Right atrium auricular region (tissue), 2 donors: ENCODE data around the gene ZNF160. TPM values are rescaled to one million over a fixed set of nuclear protein-coding genes. Genes with fewer than 3 reads are reported as not detected.

Experiments used
- DNase-seq: peaks from one replicate; pipeline ENCODE4 v3.0.0-alpha.2; 2019; ENCODE audit warnings: low spot score
- H3K27ac ChIP-seq, 2 donors: fragments of 200-600 bp; sonication (generic); 1 replicate in 1 of 2; 2 replicates in 1 of 2; pipeline ENCODE4 v1.5.1; 2016 to 2019
- H3K27me3 ChIP-seq, 2 donors: fragments of 200-600 bp; sonication (generic); one replicate each; pipeline versions ENCODE4 v1.5.1 to v1.6.0; 2017 to 2019
- H3K36me3 ChIP-seq: fragments of 200-600 bp; sonication (generic); one replicate; pipeline ENCODE4 v1.5.1; 2016
- H3K4me1 ChIP-seq, 2 donors: fragments of 200-600 bp; sonication (generic); one replicate each; pipeline versions ENCODE4 v1.5.1 to v1.6.0; 2017 to 2019
- H3K4me3 ChIP-seq, 2 donors: fragments of 200-600 bp; sonication (generic); 1 replicate in 1 of 2; 2 replicates in 1 of 2; pipeline ENCODE4 v1.5.1; 2017 to 2019; ENCODE audit warnings: mild to moderate bottlenecking in 1 of 2, moderate library complexity in 1 of 2
- H3K9me3 ChIP-seq, 2 donors: fragments of 200-600 bp; sonication (generic); one replicate each; pipeline ENCODE4 v1.5.1; 2019
- total RNA-seq, 2 donors: library from RNA; depleted of rRNA; stranded (reverse); fragments of >200 nt; gene quantifications; one replicate each; pipeline ENCODE4 v1.1.0, GENCODE V29; 2016
- TF ChIP-seq, protein P1 (sequence below), 2 donors: fragments of 200-600 bp; sonication (generic); IDR thresholded peaks; one replicate each; pipeline ENCODE4 v1.5.1; 2019; ENCODE audit warnings: antibody characterized with exemption in 2 of 2

Gene ZNF160
- total RNA-seq, 2 donors from 2014 or later: 16.6 to 19.2 TPM

DNA sequence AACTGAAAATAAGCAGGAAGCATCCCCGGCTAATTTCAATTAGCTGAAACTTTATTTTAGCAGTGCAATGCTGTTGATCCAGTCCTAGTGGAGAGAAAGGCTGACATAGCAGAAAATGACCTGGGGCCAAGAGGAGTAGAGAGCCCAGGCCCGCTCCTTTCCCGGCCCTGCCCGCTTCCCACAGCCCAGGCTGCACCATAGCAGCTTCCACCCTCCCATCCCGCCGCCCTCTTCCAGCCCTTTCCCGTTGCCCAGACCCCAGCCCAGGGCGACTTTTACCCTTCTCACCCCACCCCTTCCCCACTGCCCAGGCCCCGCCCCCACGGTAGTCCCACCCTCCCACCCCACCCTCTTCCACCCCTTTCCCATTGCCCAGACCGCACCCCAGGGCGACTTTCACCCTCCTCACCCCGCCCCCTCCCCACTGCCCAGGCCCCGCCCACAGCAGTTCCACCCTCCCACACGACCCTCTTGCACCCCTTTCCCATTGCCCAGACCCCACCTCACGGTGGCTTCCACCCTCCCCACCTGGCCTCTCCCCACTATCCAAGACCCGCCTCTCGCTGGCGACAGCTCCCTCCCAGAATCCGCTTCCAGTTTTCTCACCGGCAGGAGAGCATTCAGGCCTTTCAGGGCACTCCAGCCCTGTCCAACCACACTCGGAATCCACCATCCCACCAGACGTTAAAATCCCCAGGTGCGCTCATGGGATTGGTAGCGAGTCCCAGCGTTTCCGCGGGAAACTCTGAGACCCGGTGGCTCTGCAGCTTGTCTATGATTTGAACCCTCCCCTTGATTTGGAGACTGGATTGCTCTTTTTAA, 8.3 kb downstream of the ZNF160 start:
- H3K27me3 ChIP-seq: no peaks in the 10 kb centered on the region
- DNase-seq: no peak
- H3K4me1 ChIP-seq: peaks cover 0 to 25% of the 10 kb centered on the region in 2 donors
- H3K4me3 ChIP-seq: no peak overlapping the region
- peak overlapping the region in 1 of 2 donors; percentile 43 for H3K27ac ChIP-seq
- H3K36me3 ChIP-seq: peaks cover 21% of the 10 kb centered on the region
- TF ChIP-seq, protein P1, sequence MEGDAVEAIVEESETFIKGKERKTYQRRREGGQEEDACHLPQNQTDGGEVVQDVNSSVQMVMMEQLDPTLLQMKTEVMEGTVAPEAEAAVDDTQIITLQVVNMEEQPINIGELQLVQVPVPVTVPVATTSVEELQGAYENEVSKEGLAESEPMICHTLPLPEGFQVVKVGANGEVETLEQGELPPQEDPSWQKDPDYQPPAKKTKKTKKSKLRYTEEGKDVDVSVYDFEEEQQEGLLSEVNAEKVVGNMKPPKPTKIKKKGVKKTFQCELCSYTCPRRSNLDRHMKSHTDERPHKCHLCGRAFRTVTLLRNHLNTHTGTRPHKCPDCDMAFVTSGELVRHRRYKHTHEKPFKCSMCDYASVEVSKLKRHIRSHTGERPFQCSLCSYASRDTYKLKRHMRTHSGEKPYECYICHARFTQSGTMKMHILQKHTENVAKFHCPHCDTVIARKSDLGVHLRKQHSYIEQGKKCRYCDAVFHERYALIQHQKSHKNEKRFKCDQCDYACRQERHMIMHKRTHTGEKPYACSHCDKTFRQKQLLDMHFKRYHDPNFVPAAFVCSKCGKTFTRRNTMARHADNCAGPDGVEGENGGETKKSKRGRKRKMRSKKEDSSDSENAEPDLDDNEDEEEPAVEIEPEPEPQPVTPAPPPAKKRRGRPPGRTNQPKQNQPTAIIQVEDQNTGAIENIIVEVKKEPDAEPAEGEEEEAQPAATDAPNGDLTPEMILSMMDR (IDR thresholded peaks at IDR 0.05): no peak
- no peaks in the 10 kb centered on the region for H3K9me3 ChIP-seq

DNA sequence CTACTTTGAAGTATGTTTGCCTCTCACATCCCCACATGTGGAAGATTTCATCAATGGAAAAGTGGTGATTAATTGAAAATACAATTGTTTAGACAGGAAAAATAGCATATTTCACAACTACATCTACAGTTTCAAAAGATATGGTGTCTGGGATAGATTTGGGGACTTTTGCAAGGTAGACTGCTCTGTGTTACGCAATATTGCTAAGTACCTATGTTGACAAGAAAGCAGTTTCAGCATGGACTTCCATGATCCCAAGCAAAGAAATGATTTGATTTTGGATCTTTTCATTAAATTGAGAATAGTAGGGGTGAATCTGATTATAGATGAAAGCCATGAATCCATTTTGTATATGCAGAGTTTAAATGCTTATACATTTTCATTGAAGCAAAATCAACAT, 10.5 kb downstream of the ZNF160 start:
- H3K36me3 ChIP-seq: peaks cover 31% of the 10 kb centered on the region
- H3K4me1 ChIP-seq: peaks cover 0 to 20% of the 10 kb centered on the region in 2 donors
- H3K27me3 ChIP-seq: no peaks in the 10 kb centered on the region
- no peaks in the 10 kb centered on the region for H3K9me3 ChIP-seq
- H3K4me3 ChIP-seq: no peak overlapping the region
- no peak for DNase-seq
- H3K27ac ChIP-seq: no peak overlapping the region
- TF ChIP-seq, protein P1 (IDR thresholded peaks at IDR 0.05): no peak

DNA sequence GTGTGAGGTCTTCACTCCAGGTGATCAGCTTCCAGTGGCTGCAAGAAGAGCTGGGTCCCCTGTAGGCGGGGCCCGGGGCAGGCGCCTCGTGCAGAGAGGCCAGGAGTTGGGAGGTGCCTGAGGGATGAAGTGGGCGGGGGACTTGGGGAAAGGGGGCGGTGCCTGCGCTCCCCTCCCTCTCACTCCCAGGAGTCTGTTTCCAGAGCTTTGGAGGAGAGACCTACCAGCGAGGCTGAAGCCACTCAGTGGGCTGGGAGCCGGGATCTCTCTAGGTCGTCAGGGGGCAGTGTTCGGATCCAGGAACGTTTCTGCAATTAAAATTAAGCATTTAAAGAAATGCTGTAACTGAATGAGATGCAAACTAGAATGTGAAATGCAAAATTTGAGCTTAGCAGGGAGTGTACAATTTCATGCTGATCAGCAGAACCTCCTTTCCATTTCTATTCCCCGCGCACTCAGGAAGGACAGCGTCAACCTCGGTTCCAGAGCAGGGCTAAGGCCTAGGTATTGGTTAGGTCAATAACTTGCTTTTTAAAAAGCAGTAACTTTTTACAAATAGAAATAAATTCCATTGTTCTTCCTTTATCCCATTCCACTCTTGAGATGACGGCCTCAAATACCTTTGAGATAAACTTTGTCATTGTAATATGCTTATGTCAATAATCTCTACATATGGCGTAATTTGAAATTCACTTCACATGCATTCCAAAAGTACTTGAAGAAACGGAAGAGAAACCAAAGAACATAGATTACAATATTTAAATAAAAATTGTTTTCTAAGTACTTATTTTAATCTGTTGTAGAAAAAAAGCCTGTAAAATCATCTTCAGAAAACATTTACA, 11.6 kb downstream of the ZNF160 start:
- H3K27ac ChIP-seq: no peak overlapping the region
- no peaks in the 10 kb centered on the region for H3K27me3 ChIP-seq
- H3K4me1 ChIP-seq: peaks cover 0 to 25% of the 10 kb centered on the region in 2 donors
- H3K9me3 ChIP-seq: no peaks in the 10 kb centered on the region
- no peak overlapping the region for H3K4me3 ChIP-seq
- H3K36me3 ChIP-seq: peaks cover 38% of the 10 kb centered on the region
- no peak for DNase-seq
- TF ChIP-seq, protein P1 (IDR thresholded peaks at IDR 0.05): no peak

DNA sequence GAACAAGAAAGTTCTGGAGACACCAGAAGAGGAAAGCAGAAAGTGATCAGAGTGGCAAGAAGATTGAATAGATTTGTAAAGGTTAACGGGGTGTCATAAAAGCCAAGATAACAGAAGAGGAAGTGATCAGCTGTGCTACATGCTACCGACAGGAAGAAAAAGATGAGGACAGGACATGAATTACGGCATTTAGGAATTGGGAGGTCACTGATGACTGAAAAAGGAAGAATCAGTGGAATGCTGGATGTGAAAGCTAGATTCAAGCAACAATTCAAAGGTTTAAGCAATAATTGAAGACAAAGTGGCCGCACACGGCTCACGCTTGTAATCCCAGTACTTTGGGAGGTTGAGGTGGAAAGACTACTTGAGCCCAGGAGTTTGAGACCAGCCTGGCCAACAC, 15.1 kb downstream of the ZNF160 start:
- no peaks in the 10 kb centered on the region for H3K9me3 ChIP-seq
- H3K4me1 ChIP-seq: peaks cover 0 to 10% of the 10 kb centered on the region in 2 donors
- DNase-seq: no peak
- no peaks in the 10 kb centered on the region for H3K27me3 ChIP-seq
- peaks cover 66% of the 10 kb centered on the region for H3K36me3 ChIP-seq
- no peak overlapping the region for H3K4me3 ChIP-seq
- TF ChIP-seq, protein P1 (IDR thresholded peaks at IDR 0.05): no peak
- peak overlapping the region; percentile 56 to 57 for H3K27ac ChIP-seq

DNA sequence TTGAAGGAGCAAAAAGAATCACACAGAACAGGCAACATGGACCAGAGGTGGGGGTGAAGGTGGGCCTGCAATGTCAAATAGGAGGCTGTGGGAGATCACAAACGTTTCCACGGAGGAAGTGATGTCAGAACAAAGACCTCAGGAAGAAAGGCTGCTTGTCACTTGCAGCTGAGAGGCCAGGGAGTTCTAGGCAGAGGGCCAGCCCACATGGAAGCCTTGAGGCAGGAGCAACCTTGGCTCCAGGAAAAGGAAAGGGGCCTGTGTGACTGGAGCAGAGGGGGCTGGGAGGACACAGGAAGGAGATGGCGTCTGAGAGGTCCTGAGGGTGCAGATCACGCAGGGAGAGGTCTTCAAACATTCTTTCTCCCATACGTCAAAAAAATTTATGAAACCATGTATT, 16.3 kb downstream of the ZNF160 start:
- no peak overlapping the region for H3K4me3 ChIP-seq
- H3K4me1 ChIP-seq: peaks cover 0 to 10% of the 10 kb centered on the region in 2 donors
- H3K9me3 ChIP-seq: no peaks in the 10 kb centered on the region
- peak overlapping the region; percentile 56 to 57 for H3K27ac ChIP-seq
- peak; percentile 62 for DNase-seq
- H3K36me3 ChIP-seq: peaks cover 66% of the 10 kb centered on the region
- H3K27me3 ChIP-seq: no peaks in the 10 kb centered on the region
- TF ChIP-seq, protein P1 (IDR thresholded peaks at IDR 0.05): no peak
